Hepatocyte (in vitro differentiated cells): Measurements from ENCODE around the gene ASB6.

Experiments
- EZH2 ChIP-seq: fragments of 200-600 bp; sonication (generic); IDR thresholded peaks from 2 replicates; pipeline ENCODE4 v1.6.1; 2016; ENCODE audit warnings: antibody characterized with exemption, mild to moderate bottlenecking, borderline replicate concordance
- EZH2phosphoT487 ChIP-seq: fragments of 200-600 bp; sonication (generic); IDR thresholded peaks from one replicate; pipeline ENCODE4 v1.6.1; 2018; ENCODE audit warnings: antibody characterized with exemption, mild to moderate bottlenecking, low read depth, moderate library complexity; ENCODE audit not compliant: unreplicated experiment, severe bottlenecking
- TF ChIP-seq, protein P1 (sequence below): fragments of 200-600 bp; sonication (generic); IDR thresholded peaks from 2 replicates; pipeline ENCODE4 v1.5.1; 2016; ENCODE audit warnings: antibody characterized with exemption, mild to moderate bottlenecking; ENCODE audit not compliant: poor library complexity

DNA sequence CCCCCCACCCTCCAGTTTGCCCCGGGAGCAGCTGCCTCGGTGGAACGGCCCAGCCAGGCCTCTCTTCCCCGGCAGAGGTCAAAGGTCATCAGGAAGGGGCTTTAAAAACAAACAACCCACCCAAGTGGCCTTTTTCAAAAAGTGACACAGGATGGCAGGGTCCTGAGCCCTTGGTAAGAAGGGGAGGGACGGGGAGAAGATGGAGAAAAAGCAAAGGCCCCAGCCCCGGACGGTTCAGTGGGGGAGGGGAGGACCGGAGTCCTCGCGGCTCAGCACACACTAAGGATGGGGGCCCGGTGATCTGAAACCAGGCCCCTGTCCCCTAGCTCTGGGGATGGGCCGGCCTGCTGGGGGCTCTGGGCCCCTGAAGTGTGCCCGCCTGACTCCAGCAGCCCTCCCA lies 24.6 kb upstream of the ASB6 start:
- TF ChIP-seq, protein P1, sequence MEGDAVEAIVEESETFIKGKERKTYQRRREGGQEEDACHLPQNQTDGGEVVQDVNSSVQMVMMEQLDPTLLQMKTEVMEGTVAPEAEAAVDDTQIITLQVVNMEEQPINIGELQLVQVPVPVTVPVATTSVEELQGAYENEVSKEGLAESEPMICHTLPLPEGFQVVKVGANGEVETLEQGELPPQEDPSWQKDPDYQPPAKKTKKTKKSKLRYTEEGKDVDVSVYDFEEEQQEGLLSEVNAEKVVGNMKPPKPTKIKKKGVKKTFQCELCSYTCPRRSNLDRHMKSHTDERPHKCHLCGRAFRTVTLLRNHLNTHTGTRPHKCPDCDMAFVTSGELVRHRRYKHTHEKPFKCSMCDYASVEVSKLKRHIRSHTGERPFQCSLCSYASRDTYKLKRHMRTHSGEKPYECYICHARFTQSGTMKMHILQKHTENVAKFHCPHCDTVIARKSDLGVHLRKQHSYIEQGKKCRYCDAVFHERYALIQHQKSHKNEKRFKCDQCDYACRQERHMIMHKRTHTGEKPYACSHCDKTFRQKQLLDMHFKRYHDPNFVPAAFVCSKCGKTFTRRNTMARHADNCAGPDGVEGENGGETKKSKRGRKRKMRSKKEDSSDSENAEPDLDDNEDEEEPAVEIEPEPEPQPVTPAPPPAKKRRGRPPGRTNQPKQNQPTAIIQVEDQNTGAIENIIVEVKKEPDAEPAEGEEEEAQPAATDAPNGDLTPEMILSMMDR = no peak
- TF ChIP-seq EZH2phosphoT487 (no peak), EZH2 (no peak)
